H1 (cell line): Measurements from ENCODE around the gene NOLC1. TPM values are rescaled to one million over a fixed set of nuclear protein-coding genes. Genes with fewer than 3 reads are reported as not detected.

Source experiments
- BACH1 ChIP-seq: IDR thresholded peaks from 2 replicates; pipeline ENCODE4 v1.6.1; 2012; ENCODE audit warnings: low read length, improper control_type of control experiment
- CBX5 ChIP-seq: fragments of 300-800, 300-1000 bp; sonication (generic); IDR thresholded peaks from 2 replicates; pipeline ENCODE4 v1.7.1; 2016; ENCODE audit warnings: antibody characterized with exemption, low read length, low read depth
- CHD1 ChIP-seq: IDR thresholded peaks from 2 replicates; pipeline ENCODE4 v1.6.1; 2012; ENCODE audit warnings: low read depth, low read length, improper control_type of control experiment
- JUND ChIP-seq: IDR thresholded peaks from 2 replicates; pipeline ENCODE4 v1.6.1; 2011; ENCODE audit warnings: mild to moderate bottlenecking, improper control_type of control experiment, low read length
- RXRA ChIP-seq: IDR thresholded peaks from 2 replicates; pipeline ENCODE4 v1.6.1; 2011; ENCODE audit warnings: low read depth, mild to moderate bottlenecking, low read length, moderate library complexity; ENCODE audit not compliant: insufficient read depth
- SIRT6 ChIP-seq: IDR thresholded peaks from one replicate; pipeline ENCODE4 v1.7.1; 2012; ENCODE audit warnings: low read length, inconsistent platforms
- SUZ12 ChIP-seq: fragments of 200-600 bp; sonication (generic); IDR thresholded peaks from 2 replicates; pipeline ENCODE4 v1.6.1; 2012; ENCODE audit warnings: mild to moderate bottlenecking, inconsistent platforms, low read length, moderate library complexity, mixed read lengths
- TAF1 ChIP-seq: IDR thresholded peaks from 2 replicates; pipeline ENCODE4 v1.6.1; 2011; ENCODE audit warnings: mild to moderate bottlenecking, low read depth, low read length
- TEAD4 ChIP-seq: IDR thresholded peaks from 2 replicates; pipeline ENCODE4 v1.6.1; 2012; ENCODE audit warnings: low read depth, low read length, inconsistent platforms, mixed read lengths
- YY1 ChIP-seq: IDR thresholded peaks from 2 replicates; pipeline ENCODE4 v1.6.1; 2011; ENCODE audit warnings: low read depth, mild to moderate bottlenecking, low read length
- polyA plus RNA-seq, 7 experiments: library from polyadenylated mRNA; depleted of rRNA in 3 of 7; stranded (reverse) in 5 of 7; unstranded in 2 of 7; fragments of >200 nt in 5 of 7; fragments of 200-250 nt in 2 of 7; gene quantifications; 1 replicate in 5 of 7; 2 replicates in 1 of 7; 4 replicates in 1 of 7; pipeline versions ENCODE4 v1.2.1 to v1.2.3, GENCODE V29; 2011 to 2013; ENCODE audit warnings: missing spikeins in 2 of 7, mixed read lengths in 2 of 7
- total RNA-seq: library from RNA; stranded (reverse); fragmentation: NEBNext Ultra II Directional; extraction: Animal tissue kit (Norgen Biotek cat#: 25700); gene quantifications from 2 replicates; pipeline ENCODE4 v1.2.1, GENCODE V29; 2021
- TF ChIP-seq, protein P1 (sequence below): fragments of 300-600 bp; sonication (generic); IDR thresholded peaks from 2 replicates; pipeline ENCODE4 v1.7.1; 2012; ENCODE audit warnings: low read length, moderate library complexity, mild to moderate bottlenecking, inconsistent platforms; ENCODE audit not compliant: insufficient replicate concordance

Gene NOLC1
- total and polyA plus RNA-seq, 2 of the 8 experiments (the other 6 are each of a cell fraction or from before 2014, with no cell fraction given): 86.3 to 191 TPM

DNA sequence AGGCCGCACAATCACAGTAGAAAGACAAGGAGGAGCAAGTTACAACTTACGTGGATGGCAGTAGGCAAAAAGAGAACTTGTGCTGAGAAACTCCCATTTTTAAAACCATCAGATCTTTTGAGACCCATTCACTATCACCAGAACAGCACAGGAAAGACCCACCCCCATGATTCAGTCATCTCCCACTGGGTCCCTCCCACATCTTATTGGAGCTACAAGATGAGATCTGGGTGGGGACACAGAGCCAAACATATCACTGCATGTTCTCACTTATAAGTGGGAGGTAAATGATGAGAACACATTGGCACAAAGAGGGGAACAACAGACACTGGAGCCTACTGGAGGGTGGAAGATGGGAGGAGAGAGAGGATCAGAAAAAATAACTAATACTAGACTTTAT is 32.4 kb downstream of the NOLC1 start (continued):
- TF ChIP-seq, protein P1, sequence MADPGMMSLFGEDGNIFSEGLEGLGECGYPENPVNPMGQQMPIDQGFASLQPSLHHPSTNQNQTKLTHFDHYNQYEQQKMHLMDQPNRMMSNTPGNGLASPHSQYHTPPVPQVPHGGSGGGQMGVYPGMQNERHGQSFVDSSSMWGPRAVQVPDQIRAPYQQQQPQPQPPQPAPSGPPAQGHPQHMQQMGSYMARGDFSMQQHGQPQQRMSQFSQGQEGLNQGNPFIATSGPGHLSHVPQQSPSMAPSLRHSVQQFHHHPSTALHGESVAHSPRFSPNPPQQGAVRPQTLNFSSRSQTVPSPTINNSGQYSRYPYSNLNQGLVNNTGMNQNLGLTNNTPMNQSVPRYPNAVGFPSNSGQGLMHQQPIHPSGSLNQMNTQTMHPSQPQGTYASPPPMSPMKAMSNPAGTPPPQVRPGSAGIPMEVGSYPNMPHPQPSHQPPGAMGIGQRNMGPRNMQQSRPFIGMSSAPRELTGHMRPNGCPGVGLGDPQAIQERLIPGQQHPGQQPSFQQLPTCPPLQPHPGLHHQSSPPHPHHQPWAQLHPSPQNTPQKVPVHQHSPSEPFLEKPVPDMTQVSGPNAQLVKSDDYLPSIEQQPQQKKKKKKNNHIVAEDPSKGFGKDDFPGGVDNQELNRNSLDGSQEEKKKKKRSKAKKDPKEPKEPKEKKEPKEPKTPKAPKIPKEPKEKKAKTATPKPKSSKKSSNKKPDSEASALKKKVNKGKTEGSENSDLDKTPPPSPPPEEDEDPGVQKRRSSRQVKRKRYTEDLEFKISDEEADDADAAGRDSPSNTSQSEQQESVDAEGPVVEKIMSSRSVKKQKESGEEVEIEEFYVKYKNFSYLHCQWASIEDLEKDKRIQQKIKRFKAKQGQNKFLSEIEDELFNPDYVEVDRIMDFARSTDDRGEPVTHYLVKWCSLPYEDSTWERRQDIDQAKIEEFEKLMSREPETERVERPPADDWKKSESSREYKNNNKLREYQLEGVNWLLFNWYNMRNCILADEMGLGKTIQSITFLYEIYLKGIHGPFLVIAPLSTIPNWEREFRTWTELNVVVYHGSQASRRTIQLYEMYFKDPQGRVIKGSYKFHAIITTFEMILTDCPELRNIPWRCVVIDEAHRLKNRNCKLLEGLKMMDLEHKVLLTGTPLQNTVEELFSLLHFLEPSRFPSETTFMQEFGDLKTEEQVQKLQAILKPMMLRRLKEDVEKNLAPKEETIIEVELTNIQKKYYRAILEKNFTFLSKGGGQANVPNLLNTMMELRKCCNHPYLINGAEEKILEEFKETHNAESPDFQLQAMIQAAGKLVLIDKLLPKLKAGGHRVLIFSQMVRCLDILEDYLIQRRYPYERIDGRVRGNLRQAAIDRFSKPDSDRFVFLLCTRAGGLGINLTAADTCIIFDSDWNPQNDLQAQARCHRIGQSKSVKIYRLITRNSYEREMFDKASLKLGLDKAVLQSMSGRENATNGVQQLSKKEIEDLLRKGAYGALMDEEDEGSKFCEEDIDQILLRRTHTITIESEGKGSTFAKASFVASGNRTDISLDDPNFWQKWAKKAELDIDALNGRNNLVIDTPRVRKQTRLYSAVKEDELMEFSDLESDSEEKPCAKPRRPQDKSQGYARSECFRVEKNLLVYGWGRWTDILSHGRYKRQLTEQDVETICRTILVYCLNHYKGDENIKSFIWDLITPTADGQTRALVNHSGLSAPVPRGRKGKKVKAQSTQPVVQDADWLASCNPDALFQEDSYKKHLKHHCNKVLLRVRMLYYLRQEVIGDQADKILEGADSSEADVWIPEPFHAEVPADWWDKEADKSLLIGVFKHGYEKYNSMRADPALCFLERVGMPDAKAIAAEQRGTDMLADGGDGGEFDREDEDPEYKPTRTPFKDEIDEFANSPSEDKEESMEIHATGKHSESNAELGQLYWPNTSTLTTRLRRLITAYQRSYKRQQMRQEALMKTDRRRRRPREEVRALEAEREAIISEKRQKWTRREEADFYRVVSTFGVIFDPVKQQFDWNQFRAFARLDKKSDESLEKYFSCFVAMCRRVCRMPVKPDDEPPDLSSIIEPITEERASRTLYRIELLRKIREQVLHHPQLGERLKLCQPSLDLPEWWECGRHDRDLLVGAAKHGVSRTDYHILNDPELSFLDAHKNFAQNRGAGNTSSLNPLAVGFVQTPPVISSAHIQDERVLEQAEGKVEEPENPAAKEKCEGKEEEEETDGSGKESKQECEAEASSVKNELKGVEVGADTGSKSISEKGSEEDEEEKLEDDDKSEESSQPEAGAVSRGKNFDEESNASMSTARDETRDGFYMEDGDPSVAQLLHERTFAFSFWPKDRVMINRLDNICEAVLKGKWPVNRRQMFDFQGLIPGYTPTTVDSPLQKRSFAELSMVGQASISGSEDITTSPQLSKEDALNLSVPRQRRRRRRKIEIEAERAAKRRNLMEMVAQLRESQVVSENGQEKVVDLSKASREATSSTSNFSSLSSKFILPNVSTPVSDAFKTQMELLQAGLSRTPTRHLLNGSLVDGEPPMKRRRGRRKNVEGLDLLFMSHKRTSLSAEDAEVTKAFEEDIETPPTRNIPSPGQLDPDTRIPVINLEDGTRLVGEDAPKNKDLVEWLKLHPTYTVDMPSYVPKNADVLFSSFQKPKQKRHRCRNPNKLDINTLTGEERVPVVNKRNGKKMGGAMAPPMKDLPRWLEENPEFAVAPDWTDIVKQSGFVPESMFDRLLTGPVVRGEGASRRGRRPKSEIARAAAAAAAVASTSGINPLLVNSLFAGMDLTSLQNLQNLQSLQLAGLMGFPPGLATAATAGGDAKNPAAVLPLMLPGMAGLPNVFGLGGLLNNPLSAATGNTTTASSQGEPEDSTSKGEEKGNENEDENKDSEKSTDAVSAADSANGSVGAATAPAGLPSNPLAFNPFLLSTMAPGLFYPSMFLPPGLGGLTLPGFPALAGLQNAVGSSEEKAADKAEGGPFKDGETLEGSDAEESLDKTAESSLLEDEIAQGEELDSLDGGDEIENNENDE: no peak
- TF ChIP-seq YY1: no peak
- TF ChIP-seq JUND: no peak
- TF ChIP-seq BACH1: no peak
- TF ChIP-seq TAF1: no peak
- no peak for TF ChIP-seq RXRA
- no peak for TF ChIP-seq CHD1
- no peak for TF ChIP-seq SUZ12
- TF ChIP-seq CBX5: no peak
- TF ChIP-seq SIRT6: no peak
- TF ChIP-seq TEAD4: no peak
